B cell (primary cell): Measurements from ENCODE around the gene DPYSL4. TPM values are rescaled to one million over a fixed set of nuclear protein-coding genes. Genes with fewer than 3 reads are reported as not detected.

Experiments
- ATAC-seq: fragments of 200-7000 bp; cut with Tn5 transposase; one replicate; pipeline ENCODE4 v1.10.0; 2021; ENCODE audit warnings: low read depth, mild to moderate bottlenecking, moderate number of reproducible peaks, moderate library complexity
- CTCF ChIA-PET: fragments of 350-600 bp; sonication (Branson Sonifier 250); formaldehyde crosslinking; loops from one replicate; lab custom pipeline; 2021; ENCODE audit warnings: antibody characterized with exemption, inconsistent platforms; lab: Charles Lee
- POLR2A ChIA-PET: fragments of 350-600 bp; sonication (Branson Sonifier 250); formaldehyde crosslinking; loops from one replicate; lab custom pipeline; 2021; ENCODE audit warnings: antibody characterized with exemption; lab: Charles Lee
- DNase-seq: peaks from one replicate; pipeline ENCODE4 v3.0.0; 2013
- H2AFZ ChIP-seq: 2 replicates; pipeline ENCODE4 v1.6.1; 2012; ENCODE audit warnings: mild to moderate bottlenecking, low read depth, low read length; ENCODE audit not compliant: insufficient read depth, poor library complexity, severe bottlenecking
- H3K27ac ChIP-seq, 2 donors: 1 replicate in 1 of 2; 2 replicates in 1 of 2; pipeline ENCODE4 v1.5.1; 2012 to 2013; ENCODE audit warnings: low read length in 2 of 2, mild to moderate bottlenecking in 2 of 2, moderate library complexity in 1 of 2
- H3K27me3 ChIP-seq, 4 experiments: fragments of 200-600 bp in 1 of 4; sonication (generic) in 1 of 4; replicated peaks in 1 of 4; 1 replicate in 2 of 4; 2 replicates in 2 of 4; pipeline versions ENCODE4 v1.6.1 to v1.7.0; 2013 to 2016; ENCODE audit warnings: low read length in 3 of 4, mild to moderate bottlenecking in 2 of 4, mixed read lengths in 1 of 4, moderate library complexity in 1 of 4; ENCODE audit not compliant: insufficient read depth in 4 of 4, control insufficient read depth in 3 of 4; ENCODE audit errors: control extremely low read depth in 1 of 4
- H3K36me3 ChIP-seq, 2 experiments: replicated peaks in 1 of 2; 1 replicate in 1 of 2; 2 replicates in 1 of 2; pipeline versions ENCODE4 v1.6.1 to v1.7.1; 2013; ENCODE audit warnings: low read length in 1 of 2; ENCODE audit not compliant: insufficient read depth in 2 of 2, control insufficient read depth in 1 of 2; ENCODE audit errors: control extremely low read depth in 1 of 2, extremely low read depth in 1 of 2
- H3K4me1 ChIP-seq, 2 donors: fragments of 200-600 bp in 1 of 2; sonication (generic) in 1 of 2; 1 replicate in 1 of 2; 2 replicates in 1 of 2; pipeline versions ENCODE4 v1.5.1 to v1.6.1; 2013 to 2017; ENCODE audit warnings: low read length in 2 of 2; ENCODE audit not compliant: control insufficient read depth in 2 of 2, insufficient read depth in 2 of 2
- H3K4me2 ChIP-seq: replicated peaks from 2 replicates; pipeline ENCODE3; 2012; ENCODE audit warnings: mild to moderate bottlenecking, low read depth, low read length; ENCODE audit not compliant: poor library complexity, severe bottlenecking
- H3K4me3 ChIP-seq, 5 experiments: fragments of 200-600 bp in 1 of 5; sonication (generic) in 1 of 5; 1 replicate in 3 of 5; 2 replicates in 2 of 5; pipeline versions ENCODE4 v1.5.1 to v1.7.0; 2011 to 2016; ENCODE audit warnings: low read length in 4 of 5, mild to moderate bottlenecking in 4 of 5, low read depth in 2 of 5, control low read depth in 1 of 5, moderate library complexity in 1 of 5; ENCODE audit not compliant: insufficient read depth in 1 of 5; ENCODE audit errors: control extremely low read depth in 1 of 5, extremely low read depth in 1 of 5
- H3K79me2 ChIP-seq: fragments of 200-600 bp; sonication (generic); one replicate; pipeline ENCODE4 v1.6.0; 2016; ENCODE audit warnings: low read length; ENCODE audit not compliant: control insufficient read depth, insufficient read depth
- H3K9ac ChIP-seq: fragments of 200-600 bp; sonication (generic); 2 replicates; pipeline ENCODE4 v1.6.1; 2017; ENCODE audit warnings: mild to moderate bottlenecking, low read length, moderate library complexity
- H3K9me3 ChIP-seq, 3 donors: one replicate each; pipeline versions ENCODE4 v1.6.1 to v1.7.1; 2013; ENCODE audit warnings: low read length in 2 of 3; ENCODE audit not compliant: control insufficient read depth in 2 of 3, insufficient read depth in 1 of 3; ENCODE audit errors: control extremely low read depth in 1 of 3
- H4K20me1 ChIP-seq: 2 replicates; pipeline ENCODE4 v1.6.0; 2012; ENCODE audit warnings: mild to moderate bottlenecking, low read length; ENCODE audit not compliant: insufficient read depth, control insufficient read depth, poor library complexity, severe bottlenecking
- H3K27ac Mint-ChIP-seq: one replicate; pipeline ENCODE4 v1.8.0; 2021; ENCODE audit warnings: mixed read lengths
- H3K27me3 Mint-ChIP-seq: one replicate; pipeline ENCODE4 v1.8.0; 2021; ENCODE audit warnings: mixed read lengths
- H3K4me1 Mint-ChIP-seq: one replicate; pipeline ENCODE4 v1.8.0; 2021; ENCODE audit warnings: mixed read lengths
- H3K4me3 Mint-ChIP-seq: one replicate; pipeline ENCODE4 v1.8.0; 2021; ENCODE audit warnings: mixed read lengths
- H3K9me3 Mint-ChIP-seq: one replicate; pipeline ENCODE4 v1.8.0; 2022; ENCODE audit warnings: mixed read lengths; ENCODE audit not compliant: insufficient read depth
- CTCF ChIP-seq: fragments of 200-600 bp; IDR thresholded peaks from one replicate; pipeline ENCODE4 v1.8.0; 2022; ENCODE audit warnings: antibody characterized with exemption, mild to moderate bottlenecking
- EZH2 ChIP-seq: IDR thresholded peaks from 2 replicates; pipeline ENCODE4 v1.6.1; 2012; ENCODE audit warnings: borderline replicate concordance, low read depth, mild to moderate bottlenecking, moderate library complexity, low read length; ENCODE audit not compliant: insufficient read depth, poor library complexity, severe bottlenecking
- WGBS: methylation state at CpG from one replicate; pipeline ENCODE4 v1.1.5; 2013; ENCODE audit warnings: missing lambda C conversion rate; ENCODE audit not compliant: insufficient coverage; 5-methylcytosine and 5-hydroxymethylcytosine counted together
- intact Hi-C: fragments of 100-400 bp; cut with micrococcal nuclease; formaldehyde crosslinking; loops from one replicate; pipeline ENCODE4 v1.10.0; 2022
- polyA plus RNA-seq: library from polyadenylated mRNA; depleted of rRNA; stranded (reverse); fragments of >200 nt; gene quantifications from 2 replicates; pipeline ENCODE4 v1.2.3, GENCODE V29; 2012
- total RNA-seq, 2 donors: library from RNA; stranded (reverse); fragments of 120-200 nt in 1 of 2; gene quantifications; 1 replicate in 1 of 2; 2 replicates in 1 of 2; pipeline versions ENCODE4 v1.2.3 to v1.2.4, GENCODE V29; 2013 to 2022

Gene DPYSL4
- total and polyA plus RNA-seq, 2 donors (not counting 1 experiment from before 2014, with no cell fraction given) = 0.03 to 0.22 TPM

- no peaks in the 10 kb centered on the region for H3K9me3 Mint-ChIP-seq
- intact Hi-C loops = no loop called here
- ATAC-seq (no peak), DNase-seq (no peak)
- H3K4me1 Mint-ChIP-seq = peaks cover 2% of the 10 kb centered on the region
- CTCF ChIA-PET = no interaction called here
- POLR2A ChIA-PET = no interaction called here
- Histone ChIP-seq H3K36me3 (no peaks in the 10 kb centered on the region), H3K27me3 (no peaks in the 10 kb centered on the region), H2AFZ (no peak overlapping the region), H4K20me1 (no peaks in the 10 kb centered on the region), H3K4me1 (no peaks in the 10 kb centered on the region), H3K4me3 (no peak overlapping the region), H3K79me2 (no peaks in the 10 kb centered on the region), H3K4me2 (no peak overlapping the region), H3K9ac (no peak overlapping the region), H3K27ac (no peak overlapping the region), H3K9me3 (no peaks in the 10 kb centered on the region)
- no peaks in the 10 kb centered on the region for H3K27me3 Mint-ChIP-seq
- no peak overlapping the region for H3K4me3 Mint-ChIP-seq
- H3K27ac Mint-ChIP-seq = no peak overlapping the region
- TF ChIP-seq EZH2 (no peak), CTCF (no peak)
- WGBS = 97% methylated on average over 12 of the region's 12 CpGs
These were observed 56.4 kb downstream of the DPYSL4 start for GRCh38 chr10:132243141-132243540.

- Mint-ChIP-seq H3K27me3 (no peaks in the 10 kb centered on the region), H3K27ac (no peak overlapping the region), H3K4me3 (no peak overlapping the region), H3K4me1 (peaks cover 3% of the 10 kb centered on the region), H3K9me3 (no peaks in the 10 kb centered on the region)
- Histone ChIP-seq H3K79me2 (no peaks in the 10 kb centered on the region), H3K9ac (no peak overlapping the region), H3K4me3 (no peak overlapping the region), H3K9me3 (no peaks in the 10 kb centered on the region), H3K27me3 (no peaks in the 10 kb centered on the region), H2AFZ (no peak overlapping the region), H4K20me1 (no peaks in the 10 kb centered on the region), H3K36me3 (no peaks in the 10 kb centered on the region), H3K4me2 (no peak overlapping the region), H3K4me1 (peaks cover 0 to 3% of the 10 kb centered on the region in 2 donors), H3K27ac (no peak overlapping the region)
- no peak for TF ChIP-seq EZH2
- no peak for TF ChIP-seq CTCF
- POLR2A ChIA-PET = no interaction called here
- CTCF ChIA-PET = no interaction called here
- DNase-seq = no peak
- no peak for ATAC-seq
- WGBS = 98% methylated on average over 11 of the region's 11 CpGs
- intact Hi-C loops = no loop called here
These were observed 56.9 kb downstream of the DPYSL4 start for GRCh38 chr10:132243626-132244025.
